Measurements from ENCODE around the gene SNAPC5.
"Not testable (repeated sequence)": the region's sequence is repeated elsewhere in the genome, so short reads cannot be mapped to it uniquely, and the experiment has no call there.

SNAPC5 gene

DNA sequence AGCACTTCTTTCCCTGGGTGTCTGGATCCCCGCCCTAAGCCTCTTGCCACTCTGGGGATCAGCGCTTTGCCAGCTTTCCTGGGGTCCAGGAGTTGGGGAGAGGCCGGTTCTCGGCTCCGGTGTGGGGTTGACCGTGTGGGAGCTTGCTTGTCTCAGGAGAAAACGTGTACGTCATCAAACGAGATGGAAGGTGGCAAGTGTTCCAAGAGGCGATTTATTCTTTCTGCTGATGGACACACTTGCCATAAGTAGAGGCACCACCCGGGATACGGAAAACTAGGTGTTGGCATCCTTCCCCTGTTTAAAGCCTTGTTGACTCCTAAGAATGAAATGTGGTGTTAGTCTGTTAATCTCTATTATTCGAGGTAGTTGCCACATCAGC, 7.9 kb upstream of the SNAPC5 start:
- Histone ChIP-seq H3K4me1 (ENCODE audit: control insufficient read depth, insufficient read depth, low read length) (peaks cover 12% of the 10 kb centered on the region), H3K9me3 (ENCODE audit: control insufficient read depth, low read length) (no peaks in the 10 kb centered on the region), H3K27me3 (ENCODE audit: control insufficient read depth, insufficient read depth, low read length, poor library complexity, severe bottlenecking) (no peaks in the 10 kb centered on the region), H3K27ac (ENCODE audit: insufficient read depth, low read depth, low read length, poor library complexity, severe bottlenecking) (peak overlapping the region; percentile 47), H3K4me3 (ENCODE audit: insufficient read depth, low read depth, low read length) (peak overlapping the region; percentile 81), H3K36me3 (ENCODE audit: control insufficient read depth, insufficient read depth, low read length) (peaks cover 20% of the 10 kb centered on the region)
- 1% methylated on average over 13 of the region's 13 CpGs for WGBS, 2 experiments

DNA sequence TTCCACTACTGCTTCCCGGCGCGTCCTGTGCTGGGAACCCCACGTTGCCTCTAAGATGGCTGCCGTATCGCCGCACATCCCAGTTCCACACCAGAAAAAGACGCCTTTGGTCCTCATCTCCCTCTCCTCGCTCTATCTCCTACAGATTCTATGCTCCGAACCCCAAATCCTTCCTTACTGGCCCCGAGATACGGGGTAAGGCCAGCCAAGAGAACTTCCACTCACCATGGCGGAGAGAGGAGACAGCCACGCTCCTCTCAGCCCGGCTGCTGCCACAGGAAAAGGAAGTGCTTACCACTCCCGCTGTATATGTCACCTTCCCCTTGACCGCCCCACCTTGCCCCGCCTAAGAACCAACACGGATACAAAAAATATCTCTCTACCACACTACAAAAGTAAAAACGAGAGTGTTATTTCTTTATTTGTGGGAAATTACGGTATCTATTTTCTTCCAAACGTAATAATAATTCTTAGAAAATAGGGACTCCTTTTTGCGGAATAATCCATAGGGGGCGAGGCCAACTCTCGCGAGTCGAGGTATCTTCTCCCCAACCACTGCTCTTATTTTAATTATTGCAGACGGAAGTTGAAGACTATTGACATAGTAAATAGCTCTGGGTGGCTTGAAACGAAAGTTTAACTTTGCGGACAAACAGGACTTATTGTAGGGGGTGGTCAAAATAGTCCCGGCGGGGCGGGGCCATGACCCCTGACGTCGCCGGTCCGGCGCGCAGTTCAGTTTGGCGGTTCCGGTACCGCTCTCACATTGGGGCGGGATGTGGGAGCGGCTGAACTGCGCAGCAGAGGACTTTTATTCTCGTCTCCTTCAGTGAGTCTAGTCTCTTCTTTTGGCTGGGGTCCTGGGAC, 7.2 kb upstream of the SNAPC5 start, which contains the start of the genes RPL4 and ZWILCH:
TSS of gene RPL4 (minus strand) at position 293 of the 867 bp plus-strand sequence. CDS start at position 228, 65 bp downstream.
TSS of gene ZWILCH (plus strand) at position 764 of the 867 bp plus-strand sequence. CDS start at position 777, 13 bp downstream.
- H3K4me1 ChIP-seq (ENCODE audit: control insufficient read depth, insufficient read depth, low read length) = peaks cover 12% of the 10 kb centered on the region
- no peaks in the 10 kb centered on the region for H3K27me3 ChIP-seq (ENCODE audit: control insufficient read depth, insufficient read depth, low read length, poor library complexity, severe bottlenecking)
- H3K9me3 ChIP-seq (ENCODE audit: control insufficient read depth, low read length) = no peaks in the 10 kb centered on the region
- WGBS, 2 experiments = 0% methylated on average over 41 to 45 of the region's 46 CpGs
- peaks cover 26% of the 10 kb centered on the region for H3K36me3 ChIP-seq (ENCODE audit: control insufficient read depth, insufficient read depth, low read length)
- H3K4me3 ChIP-seq (ENCODE audit: insufficient read depth, low read depth, low read length) = peak within 1 kb of the TSS; percentile 81
- H3K27ac ChIP-seq (ENCODE audit: insufficient read depth, low read depth, low read length, poor library complexity, severe bottlenecking) = peak within 1 kb of the TSS; percentile 47

DNA sequence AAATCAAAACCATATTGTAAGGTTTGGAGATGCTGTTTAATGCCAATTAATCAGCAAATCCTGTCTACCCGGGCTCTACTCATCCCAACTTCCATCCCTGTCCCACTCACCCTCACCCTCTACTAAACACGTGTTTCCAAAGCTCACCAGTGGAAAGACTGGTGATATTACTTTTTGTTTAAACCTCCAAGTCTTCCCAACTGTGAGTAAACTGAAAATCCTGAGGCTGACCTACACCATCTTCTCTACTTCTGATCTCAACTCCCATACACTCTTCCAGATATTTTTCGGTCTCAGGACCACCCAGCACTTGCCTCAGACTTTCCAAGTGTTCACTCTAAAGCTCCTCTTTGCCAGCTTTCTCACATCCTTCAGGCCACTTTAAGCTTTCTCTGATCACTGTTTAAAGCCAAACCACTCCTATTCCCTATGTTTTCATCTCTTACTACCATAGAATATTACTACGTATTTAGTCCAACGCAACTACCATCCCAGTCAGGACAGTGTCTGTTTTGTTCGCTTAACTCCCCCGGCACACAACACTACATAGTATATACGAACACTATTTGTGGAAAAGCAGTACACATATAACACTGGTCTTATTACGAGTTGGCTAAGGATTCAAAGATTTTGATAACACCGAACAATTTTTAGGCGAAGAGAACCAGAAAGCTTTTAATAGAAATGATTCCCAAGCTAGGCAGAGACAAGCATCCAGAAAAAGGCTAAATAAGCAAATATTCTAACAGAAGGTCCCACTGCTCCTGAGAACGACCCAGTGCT, 6.4 kb upstream of the SNAPC5 start:
- WGBS, 2 experiments = 1 to 2% methylated on average over 12 of the region's 12 CpGs
- H3K4me3 ChIP-seq (ENCODE audit: insufficient read depth, low read depth, low read length) = peak overlapping the region; percentile 81
- peaks cover 34% of the 10 kb centered on the region for H3K36me3 ChIP-seq (ENCODE audit: control insufficient read depth, insufficient read depth, low read length)
- H3K27me3 ChIP-seq (ENCODE audit: control insufficient read depth, insufficient read depth, low read length, poor library complexity, severe bottlenecking) = no peaks in the 10 kb centered on the region
- no peaks in the 10 kb centered on the region for H3K9me3 ChIP-seq (ENCODE audit: control insufficient read depth, low read length)
- H3K27ac ChIP-seq (ENCODE audit: insufficient read depth, low read depth, low read length, poor library complexity, severe bottlenecking) = no peak overlapping the region
- peaks cover 12% of the 10 kb centered on the region for H3K4me1 ChIP-seq (ENCODE audit: control insufficient read depth, insufficient read depth, low read length)

DNA sequence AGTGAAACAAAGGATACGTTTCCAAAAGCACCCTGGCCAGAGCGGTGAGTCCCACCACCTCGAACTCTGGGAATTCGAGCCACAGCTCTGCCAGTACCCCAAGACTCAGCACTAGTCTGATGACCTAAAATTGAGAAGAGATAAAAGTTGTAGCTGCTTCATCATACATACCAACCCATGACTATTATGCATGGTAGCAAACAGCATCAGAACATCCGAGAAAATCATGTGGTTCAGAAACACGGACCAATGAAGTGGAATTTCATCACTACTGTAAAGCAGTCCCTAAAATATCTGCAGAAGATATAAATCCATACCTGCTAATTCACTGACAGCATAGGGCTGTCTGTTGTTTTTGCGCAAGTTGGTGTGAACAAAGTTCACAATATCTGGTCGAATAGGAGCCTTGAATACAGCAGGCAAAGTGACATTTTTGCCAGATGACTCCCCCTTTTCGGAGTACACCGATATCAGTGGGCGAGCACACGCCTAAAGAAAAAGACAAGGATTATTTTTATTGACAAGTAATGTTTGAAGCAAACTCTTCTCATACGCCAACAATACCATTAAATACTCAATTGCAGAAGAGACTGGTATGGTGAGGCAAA, 5.6 kb upstream of the SNAPC5 start:
- peaks cover 42% of the 10 kb centered on the region for H3K36me3 ChIP-seq (ENCODE audit: control insufficient read depth, insufficient read depth, low read length)
- not testable (repeated sequence) for H3K9me3 ChIP-seq (ENCODE audit: control insufficient read depth, low read length); H3K27me3 ChIP-seq (ENCODE audit: control insufficient read depth, insufficient read depth, low read length, poor library complexity, severe bottlenecking); H3K27ac ChIP-seq (ENCODE audit: insufficient read depth, low read depth, low read length, poor library complexity, severe bottlenecking)
- H3K4me1 ChIP-seq (ENCODE audit: control insufficient read depth, insufficient read depth, low read length) = peaks cover 12% of the 10 kb centered on the region
- WGBS, 2 experiments = 64 to 73% methylated on average over 13 of the region's 13 CpGs
- H3K4me3 ChIP-seq (ENCODE audit: insufficient read depth, low read depth, low read length) = peak overlapping the region; percentile 81

DNA sequence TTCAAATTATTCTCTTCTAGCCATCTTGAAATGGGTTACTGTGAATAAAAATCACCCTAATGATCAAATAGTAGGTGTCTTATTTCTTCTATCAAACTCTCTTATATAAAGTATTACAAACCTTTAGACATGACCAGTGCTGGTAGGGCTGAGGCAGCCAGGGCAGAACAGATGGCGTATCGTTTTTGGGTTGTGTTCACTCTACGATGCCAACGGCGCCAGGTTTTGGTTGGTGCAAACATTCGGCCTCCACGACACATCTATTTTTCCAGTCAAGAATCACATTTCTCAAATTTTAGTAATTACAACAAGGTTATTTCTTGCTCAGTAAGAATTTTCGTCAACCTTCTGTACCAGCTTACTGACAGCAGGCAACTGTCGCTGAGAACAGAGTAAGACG, 4.9 kb upstream of the SNAPC5 start:
- H3K27ac ChIP-seq (ENCODE audit: insufficient read depth, low read depth, low read length, poor library complexity, severe bottlenecking) = no peak overlapping the region
- 92 to 93% methylated on average over 10 of the region's 10 CpGs for WGBS, 2 experiments
- no peaks in the 10 kb centered on the region for H3K9me3 ChIP-seq (ENCODE audit: control insufficient read depth, low read length)
- peak overlapping the region; percentile 81 for H3K4me3 ChIP-seq (ENCODE audit: insufficient read depth, low read depth, low read length)
- H3K4me1 ChIP-seq (ENCODE audit: control insufficient read depth, insufficient read depth, low read length) = peaks cover 12% of the 10 kb centered on the region
- H3K36me3 ChIP-seq (ENCODE audit: control insufficient read depth, insufficient read depth, low read length) = peaks cover 43% of the 10 kb centered on the region
- no peaks in the 10 kb centered on the region for H3K27me3 ChIP-seq (ENCODE audit: control insufficient read depth, insufficient read depth, low read length, poor library complexity, severe bottlenecking)

DNA sequence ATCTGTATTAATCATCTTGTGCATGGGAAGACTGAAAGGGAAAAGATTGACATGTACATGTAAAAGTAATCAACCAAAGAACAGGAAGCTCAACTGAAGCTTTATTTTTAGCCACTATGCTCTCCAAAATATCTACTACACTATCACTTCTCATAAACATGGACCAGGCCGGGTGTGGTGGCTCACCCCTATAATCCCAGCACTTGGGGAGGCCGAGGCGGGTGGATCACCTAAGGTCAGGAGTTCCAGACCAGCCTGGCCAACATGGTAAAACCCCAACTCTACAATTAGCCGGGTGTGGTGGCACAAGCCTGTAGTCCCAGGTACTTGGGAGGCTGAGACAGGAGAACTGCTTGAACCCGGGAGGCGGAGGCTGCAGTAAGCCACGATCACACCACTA, 2.8 kb upstream of the SNAPC5 start:
- 93 to 96% methylated on average over 7 of the region's 7 CpGs for WGBS, 2 experiments
- H3K9me3 ChIP-seq (ENCODE audit: control insufficient read depth, low read length); H3K4me3 ChIP-seq (ENCODE audit: insufficient read depth, low read depth, low read length); H3K27ac ChIP-seq (ENCODE audit: insufficient read depth, low read depth, low read length, poor library complexity, severe bottlenecking); H3K27me3 ChIP-seq (ENCODE audit: control insufficient read depth, insufficient read depth, low read length, poor library complexity, severe bottlenecking): not testable (repeated sequence)
- Histone ChIP-seq H3K36me3 (ENCODE audit: control insufficient read depth, insufficient read depth, low read length) (peaks cover 43% of the 10 kb centered on the region), H3K4me1 (ENCODE audit: control insufficient read depth, insufficient read depth, low read length) (peaks cover 16% of the 10 kb centered on the region)

DNA sequence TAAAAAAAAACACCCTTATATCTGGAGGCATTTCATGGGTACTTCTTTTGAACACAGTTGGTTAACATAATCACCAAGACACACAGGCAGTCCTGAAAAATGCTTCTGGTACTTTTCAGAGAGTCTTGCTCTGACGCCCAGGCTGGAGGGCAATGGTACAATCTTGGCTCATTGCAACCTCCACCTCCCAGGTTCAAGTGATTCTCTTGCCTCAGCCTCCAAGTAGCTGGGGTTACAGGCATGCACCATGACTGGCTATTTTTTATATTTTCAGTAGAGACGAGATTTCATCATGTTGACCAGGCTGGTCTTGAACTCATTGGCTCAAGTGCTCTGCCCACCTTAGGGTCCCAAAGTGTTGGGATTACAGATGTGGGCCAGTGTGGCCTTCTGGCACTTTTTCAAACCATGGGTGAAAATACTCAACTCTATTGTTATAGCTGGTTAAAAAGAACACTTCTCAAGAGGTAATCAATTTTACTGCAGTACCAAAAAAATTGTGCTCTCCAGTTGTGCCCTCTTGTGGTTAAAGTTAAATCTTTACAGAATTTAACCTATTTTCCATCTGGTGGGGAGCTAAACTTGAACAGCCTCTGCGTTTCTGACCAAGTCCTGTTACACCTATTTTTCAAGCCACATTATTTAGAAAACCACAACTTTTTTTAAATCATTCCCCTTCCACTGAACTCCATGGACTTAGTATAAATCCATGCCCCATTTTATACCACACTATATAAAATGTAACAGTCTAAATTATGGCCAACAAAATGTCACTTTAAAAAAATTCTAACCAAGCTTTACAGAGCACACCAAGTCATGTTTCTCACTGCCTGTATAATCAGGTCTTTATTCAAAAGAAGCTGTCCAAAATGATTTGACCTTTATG, 1.2 kb upstream of the SNAPC5 start:
- H3K9me3 ChIP-seq (ENCODE audit: control insufficient read depth, low read length) = no peaks in the 10 kb centered on the region
- peak overlapping the region; percentile 5 for H3K27ac ChIP-seq (ENCODE audit: insufficient read depth, low read depth, low read length, poor library complexity, severe bottlenecking)
- peaks cover 16% of the 10 kb centered on the region for H3K4me1 ChIP-seq (ENCODE audit: control insufficient read depth, insufficient read depth, low read length)
- H3K36me3 ChIP-seq (ENCODE audit: control insufficient read depth, insufficient read depth, low read length) = peaks cover 47% of the 10 kb centered on the region
- WGBS, 2 experiments = 87 to 88% methylated on average over 3 of the region's 3 CpGs
- no peaks in the 10 kb centered on the region for H3K27me3 ChIP-seq (ENCODE audit: control insufficient read depth, insufficient read depth, low read length, poor library complexity, severe bottlenecking)
- no peak overlapping the region for H3K4me3 ChIP-seq (ENCODE audit: insufficient read depth, low read depth, low read length)

DNA sequence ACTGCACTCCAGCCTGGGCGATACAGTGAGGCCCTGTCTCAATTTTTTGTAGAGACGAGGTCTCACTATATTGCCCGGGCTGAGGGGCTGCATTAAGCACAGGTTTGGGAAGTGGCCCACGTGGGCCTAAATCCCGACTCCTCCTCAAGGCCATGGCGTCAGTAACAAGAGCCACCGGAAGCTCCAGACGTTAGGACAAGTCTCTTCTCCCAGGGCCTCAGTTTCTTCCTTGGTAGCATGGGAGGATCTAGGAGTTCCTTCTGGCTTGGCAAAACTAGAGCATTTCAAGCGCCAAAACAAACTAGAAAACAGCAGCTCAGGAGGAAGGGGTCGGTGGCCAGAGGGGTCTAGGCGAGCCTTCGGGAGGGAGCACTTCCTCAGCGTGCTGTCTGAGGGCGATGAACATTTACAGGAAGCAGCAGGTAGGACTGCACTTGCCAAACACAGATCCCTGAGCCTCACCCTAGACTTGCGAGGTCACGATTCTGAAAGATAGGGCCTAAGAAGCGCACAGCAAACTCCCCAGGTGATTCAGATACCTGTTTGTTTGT, 536 bp downstream of the SNAPC5 start:
- peak overlapping the region; percentile 59 for H3K27ac ChIP-seq (ENCODE audit: insufficient read depth, low read depth, low read length, poor library complexity, severe bottlenecking)
- H3K36me3 ChIP-seq (ENCODE audit: control insufficient read depth, insufficient read depth, low read length) = peaks cover 41% of the 10 kb centered on the region
- 50 to 54% methylated on average over 17 of the region's 17 CpGs for WGBS, 2 experiments
- H3K4me1 ChIP-seq (ENCODE audit: control insufficient read depth, insufficient read depth, low read length) = peaks cover 4% of the 10 kb centered on the region
- no peaks in the 10 kb centered on the region for H3K27me3 ChIP-seq (ENCODE audit: control insufficient read depth, insufficient read depth, low read length, poor library complexity, severe bottlenecking)
- peak overlapping the region; percentile 55 for H3K4me3 ChIP-seq (ENCODE audit: insufficient read depth, low read depth, low read length)
- H3K9me3 ChIP-seq (ENCODE audit: control insufficient read depth, low read length) = no peaks in the 10 kb centered on the region

DNA sequence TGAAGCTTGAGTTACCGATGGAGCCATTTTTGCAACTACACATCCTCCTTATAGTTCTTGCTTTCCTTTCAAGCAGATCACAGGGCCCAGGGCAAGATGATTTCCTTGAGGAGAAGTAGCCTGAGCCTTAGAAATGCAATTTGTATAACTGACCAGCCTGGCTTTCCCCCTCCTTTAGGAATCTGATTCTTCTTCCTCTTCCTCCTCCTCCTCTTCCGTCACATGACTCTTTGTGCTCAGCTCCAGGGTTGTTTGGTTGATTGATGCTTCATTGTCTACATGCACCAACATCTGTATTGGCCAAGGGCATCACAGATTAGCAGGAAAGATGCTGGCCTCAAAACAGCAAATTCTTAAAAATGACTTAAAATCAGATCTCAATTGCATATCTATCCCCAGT, 3.3 kb downstream of the SNAPC5 start:
- Histone ChIP-seq H3K27me3 (ENCODE audit: control insufficient read depth, insufficient read depth, low read length, poor library complexity, severe bottlenecking) (no peaks in the 10 kb centered on the region), H3K4me3 (ENCODE audit: insufficient read depth, low read depth, low read length) (no peak overlapping the region), H3K27ac (ENCODE audit: insufficient read depth, low read depth, low read length, poor library complexity, severe bottlenecking) (no peak overlapping the region), H3K4me1 (ENCODE audit: control insufficient read depth, insufficient read depth, low read length) (peaks cover 4% of the 10 kb centered on the region), H3K9me3 (ENCODE audit: control insufficient read depth, low read length) (no peaks in the 10 kb centered on the region), H3K36me3 (ENCODE audit: control insufficient read depth, insufficient read depth, low read length) (peaks cover 19% of the 10 kb centered on the region)
- WGBS, 2 experiments = 95 to 100% methylated on average over 2 of the region's 2 CpGs

Measured in ectodermal cell (in vitro differentiated cells).